Jurkat, Clone E6-1 (cell line): ENCODE measurements around the gene PHACTR1.
"Not testable (repeated sequence)": the region's sequence is repeated elsewhere in the genome, so short reads cannot be mapped to it uniquely, and the experiment has no call there.

Experiments used
- DNase-seq: peaks from one replicate; pipeline ENCODE4 v3.0.0-alpha.2; 2011; ENCODE audit warnings: low read depth, low spot score
- H3K4me3 ChIP-seq: 2 replicates; pipeline ENCODE4 v1.5.1; 2011; ENCODE audit warnings: mild to moderate bottlenecking, low read length, control low read depth, moderate library complexity

PHACTR1 gene

DNA sequence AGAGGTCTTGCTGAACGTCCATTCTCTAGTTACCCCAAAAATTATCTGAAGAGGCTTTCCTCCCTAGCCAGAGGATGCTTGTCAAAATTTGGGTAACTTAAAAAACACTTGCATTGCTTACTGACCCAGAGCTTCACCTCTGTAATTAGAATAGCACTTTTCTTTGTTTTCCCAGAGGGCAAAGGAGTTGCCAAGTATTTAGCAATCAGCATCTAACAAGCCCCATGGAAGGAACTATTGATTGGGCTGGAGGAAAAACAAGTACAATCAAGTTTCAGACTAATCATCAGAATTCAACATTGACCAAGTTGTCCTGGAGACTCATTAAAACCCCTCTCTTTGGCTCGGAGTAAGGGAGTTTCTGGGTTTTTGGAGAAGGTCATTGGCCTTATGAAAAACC, 385.4 kb downstream of the PHACTR1 start:
- DNase-seq, result no peak
- H3K4me3 ChIP-seq, result no peak overlapping the region

DNA sequence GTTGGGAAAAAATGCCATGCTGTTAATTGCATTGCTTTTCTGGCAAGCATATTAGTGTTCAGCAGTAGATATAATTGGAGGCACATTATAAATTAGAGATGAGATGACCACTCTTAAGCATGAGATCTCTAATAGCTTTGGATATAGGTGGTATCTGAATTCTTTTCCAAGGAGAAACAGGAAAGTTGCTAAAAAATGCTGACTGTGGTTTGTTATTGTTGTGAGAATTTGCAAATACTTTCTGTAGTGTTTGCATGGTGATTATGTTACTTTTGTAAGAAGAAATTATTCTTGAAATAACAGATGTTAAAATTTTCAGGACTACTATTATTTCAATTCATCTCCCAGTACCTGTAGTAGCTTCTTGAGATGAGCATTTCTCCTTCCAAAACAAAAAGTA, 386.6 kb downstream of the PHACTR1 start:
- no peak for DNase-seq
- H3K4me3 ChIP-seq, result no peak overlapping the region

DNA sequence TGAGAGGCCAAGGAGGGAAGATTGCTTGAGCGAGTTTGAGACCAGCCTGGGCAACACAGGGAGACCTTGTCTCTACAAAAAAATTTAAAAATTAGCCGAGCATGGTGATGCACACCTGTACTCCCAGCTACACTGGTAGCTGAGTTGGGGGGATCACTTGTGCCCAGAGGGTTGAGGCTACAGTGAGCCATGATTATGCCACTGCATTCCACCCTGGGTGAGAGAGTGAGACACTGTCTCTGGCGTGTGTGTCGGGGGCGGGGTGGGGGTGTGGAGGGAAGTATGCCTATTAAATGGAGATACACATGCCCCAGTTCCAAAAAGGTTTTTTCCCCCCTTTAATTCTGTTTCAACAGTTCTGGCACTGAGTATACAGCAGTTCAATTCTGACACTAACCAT, 388.6 kb downstream of the PHACTR1 start:
- no peak for DNase-seq
- H3K4me3 ChIP-seq, result no peak overlapping the region

DNA sequence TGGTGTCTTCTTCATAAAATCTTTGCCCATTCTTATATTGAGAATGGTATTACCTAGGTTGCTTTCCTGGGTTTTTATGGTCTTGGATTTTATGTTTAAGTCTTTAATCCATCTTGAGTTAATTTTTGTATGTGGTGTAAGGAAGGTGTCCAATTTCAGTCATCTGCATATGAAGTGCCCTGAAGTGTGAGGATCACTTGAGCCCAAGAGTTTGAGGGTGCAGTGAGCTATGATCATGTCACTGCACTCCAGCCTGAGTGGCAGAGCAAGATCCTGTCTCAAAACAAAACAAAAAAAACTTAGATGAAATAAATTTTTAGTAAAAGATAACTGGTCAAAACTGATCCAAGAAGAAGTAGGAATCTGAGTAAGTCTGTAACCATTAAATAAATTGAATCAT, 396.4 kb downstream of the PHACTR1 start:
- no peak for DNase-seq
- no peak overlapping the region for H3K4me3 ChIP-seq

- no peak for DNase-seq
- H3K4me3 ChIP-seq, result no peak overlapping the region
These were observed 396.8 kb downstream of the PHACTR1 start for GRCh38 chr6:13113376-13113775.

GRCh38 chr6:13113981-13114593, 397.5 kb downstream of the PHACTR1 start:
- no peak for DNase-seq
- H3K4me3 ChIP-seq, result no peak overlapping the region

DNA sequence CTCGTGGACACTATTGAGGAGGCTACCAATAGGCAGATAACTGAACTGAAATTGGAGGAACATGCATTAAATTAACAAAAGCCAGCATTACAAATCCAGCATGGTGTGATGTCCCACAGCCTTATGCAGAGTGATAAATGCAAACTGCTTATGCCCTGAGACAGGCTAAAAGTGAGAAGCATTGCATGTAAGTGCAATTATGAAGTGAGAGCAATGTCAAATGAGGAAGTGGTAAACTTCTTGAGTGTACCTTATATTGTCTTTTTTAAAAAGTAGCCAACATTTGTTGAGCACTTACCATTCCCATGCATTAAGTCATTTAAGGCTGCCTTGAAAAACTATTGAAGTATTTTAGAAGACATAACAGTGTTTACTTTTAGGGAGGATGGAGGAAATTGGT, 399.6 kb downstream of the PHACTR1 start:
- no peak overlapping the region for H3K4me3 ChIP-seq
- DNase-seq, result no peak

DNA sequence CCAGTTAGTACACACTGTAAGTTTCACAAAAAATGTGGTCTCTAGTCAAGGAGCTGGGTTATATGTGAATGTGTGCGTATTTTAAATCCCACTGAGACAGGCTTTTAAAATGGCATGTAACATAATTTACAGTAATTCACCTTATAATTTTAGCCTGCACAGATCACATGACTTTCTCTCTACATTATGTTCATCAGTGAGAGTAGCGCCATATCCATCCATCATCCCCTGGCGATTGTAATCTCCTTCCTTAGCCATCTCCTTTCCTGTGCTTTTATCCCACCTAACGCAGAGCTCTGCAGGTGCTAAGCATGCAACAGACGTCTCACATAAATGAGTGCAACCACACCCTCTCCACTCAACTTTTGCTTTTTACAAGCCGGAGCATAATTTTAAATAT, 401.0 kb downstream of the PHACTR1 start:
- H3K4me3 ChIP-seq, result no peak overlapping the region
- DNase-seq, result no peak

- DNase-seq, result no peak
- H3K4me3 ChIP-seq, result no peak overlapping the region
These were observed 403.0 kb downstream of the PHACTR1 start for GRCh38 chr6:13119549-13119948.

GRCh38 chr6:13120483-13121482, 404.2 kb downstream of the PHACTR1 start:
- H3K4me3 ChIP-seq, result no peak overlapping the region
- DNase-seq, result no peak

- DNase-seq, result no peak
- H3K4me3 ChIP-seq, result no peak overlapping the region
These were observed 407.6 kb downstream of the PHACTR1 start for GRCh38 chr6:13124131-13124530.

DNA sequence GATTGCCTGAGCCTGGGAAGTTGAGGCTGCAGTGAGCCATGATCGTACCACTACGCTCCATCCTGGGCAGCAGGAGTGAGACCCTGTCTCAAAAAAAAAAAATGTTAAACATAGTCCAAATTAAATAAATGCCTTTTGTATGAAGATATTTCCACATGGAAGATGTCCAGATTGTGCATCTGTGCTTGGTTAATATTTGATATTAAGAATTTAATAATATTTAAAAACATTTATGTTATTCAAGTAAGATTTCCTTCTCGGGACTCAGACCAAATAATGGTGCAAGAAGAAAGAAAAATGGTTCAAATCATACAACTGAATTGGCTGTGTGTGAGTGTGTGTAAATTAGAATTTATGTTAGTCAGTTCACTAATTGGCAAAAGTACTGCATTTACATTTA, 409.3 kb downstream of the PHACTR1 start:
- H3K4me3 ChIP-seq, result no peak overlapping the region
- DNase-seq, result no peak

DNA sequence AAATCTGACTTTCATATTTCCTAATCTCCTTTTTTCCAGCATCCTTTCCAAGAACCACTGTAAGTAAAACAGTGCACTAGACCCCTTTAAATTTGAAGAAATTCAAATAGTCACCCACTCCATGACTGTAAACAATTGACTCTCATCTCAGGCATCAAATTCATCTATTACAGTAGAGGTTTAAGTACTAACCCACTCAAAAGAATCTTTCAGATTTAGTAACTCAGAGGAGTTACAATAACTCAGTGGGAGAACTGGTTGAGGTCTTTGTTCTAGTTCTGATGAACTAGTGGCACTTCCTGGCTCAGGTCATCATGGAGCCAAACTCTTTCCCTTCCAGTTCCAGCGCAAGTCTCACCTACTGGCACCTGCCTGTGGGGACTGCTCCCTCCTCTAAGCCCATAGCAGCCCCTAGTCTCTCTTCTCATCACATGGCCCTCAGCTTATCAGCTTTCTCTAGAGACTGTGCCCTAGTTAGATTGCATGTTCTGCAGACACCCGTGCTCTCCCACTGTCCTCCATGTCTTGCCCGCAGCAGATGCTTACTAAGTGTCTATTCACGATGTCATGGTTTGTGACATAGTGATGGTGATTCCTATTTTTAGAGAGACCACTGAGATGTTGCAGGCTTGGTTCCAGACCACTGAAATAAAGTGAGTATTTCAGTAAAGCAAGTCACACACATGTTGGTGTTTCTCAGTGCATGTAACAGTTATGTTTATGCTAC, 415.5 kb downstream of the PHACTR1 start:
- no peak for DNase-seq
- no peak overlapping the region for H3K4me3 ChIP-seq

GRCh38 chr6:13133894-13134293, 417.3 kb downstream of the PHACTR1 start:
- H3K4me3 ChIP-seq, DNase-seq: not testable (repeated sequence)

DNA sequence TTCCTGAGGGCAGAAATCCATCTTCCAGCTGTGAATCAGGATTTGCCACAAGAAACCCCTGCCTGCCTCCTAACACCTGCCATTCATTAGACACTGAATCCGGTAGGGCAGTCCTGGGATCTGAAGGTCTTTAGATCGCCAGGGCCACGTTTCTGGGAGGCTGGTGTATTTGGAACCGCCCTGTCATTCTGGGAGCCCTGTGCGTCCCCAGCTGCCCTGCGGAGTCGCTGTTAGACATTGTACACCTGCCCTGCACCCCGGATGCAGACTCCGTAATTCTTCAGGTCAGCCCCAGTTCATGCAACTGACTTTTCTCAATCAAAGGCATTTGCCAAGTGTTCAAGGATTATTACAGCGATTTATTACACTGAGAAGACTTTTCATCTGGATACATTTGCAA, 418.6 kb downstream of the PHACTR1 start:
- no peak for DNase-seq

DNA sequence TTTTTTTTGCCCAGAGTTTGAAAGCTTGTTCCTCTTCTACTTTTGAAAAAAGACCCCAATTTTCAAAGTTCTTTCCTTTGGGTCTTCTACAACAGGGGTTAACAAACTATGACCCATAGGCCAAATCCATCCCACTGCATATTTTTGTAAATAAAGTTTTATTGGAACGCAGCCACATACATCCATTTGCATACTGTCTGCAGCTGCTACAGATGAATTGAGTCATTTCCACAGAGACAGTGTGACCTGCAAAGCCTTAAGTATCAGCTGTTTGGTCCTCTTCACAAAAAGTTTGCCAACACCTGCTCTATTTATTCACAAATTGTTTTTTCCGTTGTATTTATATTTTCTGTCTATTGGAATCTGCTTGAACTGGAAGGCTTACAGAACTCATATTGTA, 422.6 kb downstream of the PHACTR1 start:
- H3K4me3 ChIP-seq, result no peak overlapping the region
- no peak for DNase-seq

More for the DNA sequence above, 418.6 kb downstream of the PHACTR1 start:
- H3K4me3 ChIP-seq, result no peak overlapping the region

DNA sequence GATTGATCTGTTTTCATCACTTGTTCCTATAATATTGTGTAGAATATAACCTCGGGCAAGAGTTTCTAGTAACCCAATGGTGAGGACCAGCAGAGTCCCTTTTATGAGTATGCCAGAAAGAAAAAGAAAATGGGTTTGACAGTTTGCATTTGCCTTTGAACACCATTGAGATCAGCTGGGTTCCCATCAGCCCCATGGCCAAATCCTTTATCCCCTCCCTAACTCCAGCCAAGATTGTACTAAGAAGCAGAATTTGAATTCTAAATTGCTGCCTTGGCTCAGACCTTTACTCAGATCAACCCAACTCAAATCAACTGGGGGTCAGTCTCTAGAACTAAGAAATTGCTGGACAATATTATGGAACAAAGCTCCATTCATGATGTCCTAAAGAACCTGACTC, 424.4 kb downstream of the PHACTR1 start:
- no peak overlapping the region for H3K4me3 ChIP-seq
- no peak for DNase-seq

DNA sequence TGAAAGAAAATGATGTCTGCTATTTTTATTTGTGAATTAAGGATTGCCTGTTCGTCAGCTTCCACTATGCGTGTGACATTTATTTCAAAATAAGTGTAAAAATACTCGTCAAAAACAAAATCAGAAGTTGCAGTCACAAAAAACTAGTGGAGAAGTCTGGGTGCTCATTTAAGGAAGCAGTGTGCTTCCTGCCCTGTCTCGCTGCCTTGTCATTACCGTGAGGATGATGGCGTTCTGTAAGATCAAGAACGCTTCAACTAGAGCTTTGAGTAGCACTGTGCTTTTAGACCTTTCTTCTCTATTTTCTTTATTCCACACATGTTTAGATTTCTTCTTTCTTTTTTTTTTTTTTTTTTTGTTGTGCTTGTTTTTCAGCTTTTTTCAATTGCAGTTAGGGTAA, 424.8 kb downstream of the PHACTR1 start:
- no peak for DNase-seq
- no peak overlapping the region for H3K4me3 ChIP-seq

DNA sequence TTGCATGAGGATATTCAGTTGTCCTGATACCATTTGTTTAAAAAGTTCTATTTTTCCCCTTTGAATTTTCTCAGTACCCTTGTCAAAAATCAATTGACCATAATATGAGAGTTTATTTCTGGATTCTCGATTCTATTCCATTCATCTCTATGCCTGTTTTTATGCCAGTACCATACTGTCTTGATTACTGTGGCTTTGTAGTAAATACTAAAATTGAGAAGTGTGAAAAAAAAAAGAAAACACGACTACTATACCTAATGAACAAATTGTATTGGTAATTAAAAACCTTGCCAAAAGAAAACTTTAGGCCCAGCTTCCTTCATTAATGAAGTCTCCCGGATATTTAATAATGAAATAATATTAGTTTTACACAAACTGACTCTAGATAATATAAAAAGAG, 426.0 kb downstream of the PHACTR1 start:
- H3K4me3 ChIP-seq, result no peak overlapping the region
- DNase-seq, result no peak

GRCh38 chr6:13146442-13146841, 429.9 kb downstream of the PHACTR1 start:
- DNase-seq, result no peak
- no peak overlapping the region for H3K4me3 ChIP-seq
